GM12878 (cell line): ENCODE results near the gene PPP1R13L. TPM values are rescaled to one million over a fixed set of nuclear protein-coding genes. Genes with fewer than 3 reads are reported as not detected.

Source experiments
- ATF7 ChIP-seq: fragments of 450-650 bp; IDR thresholded peaks from 2 replicates; pipeline ENCODE4 v1.6.1; 2016; ENCODE audit warnings: low read depth, mild to moderate bottlenecking
- CREM ChIP-seq: IDR thresholded peaks from 2 replicates; pipeline ENCODE4 v1.6.1; 2014; ENCODE audit warnings: antibody characterized with exemption, low read depth
- EP300 ChIP-seq, 2 experiments: fragments of 150-350 bp in 1 of 2; IDR thresholded peaks; 2 replicates each; pipeline ENCODE4 v1.6.1; 2011 to 2012; ENCODE audit warnings: low read depth in 2 of 2, low read length in 2 of 2, borderline replicate concordance in 1 of 2, improper control_type of control experiment in 1 of 2, inconsistent platforms in 1 of 2; ENCODE audit not compliant: control insufficient read depth in 1 of 2
- FOXK2 ChIP-seq: fragments of 450-650 bp; IDR thresholded peaks from 2 replicates; pipeline ENCODE4 v1.6.1; 2017; ENCODE audit warnings: mild to moderate bottlenecking, moderate library complexity
- FOXM1 ChIP-seq: IDR thresholded peaks from 2 replicates; pipeline ENCODE4 v1.6.1; 2012; ENCODE audit warnings: low read depth, mild to moderate bottlenecking, inconsistent platforms, low read length, moderate library complexity
- GABPA ChIP-seq: IDR thresholded peaks from 2 replicates; pipeline ENCODE4 v1.6.1; 2014; ENCODE audit warnings: antibody characterized with exemption, low read depth, mild to moderate bottlenecking, inconsistent platforms
- HCFC1 ChIP-seq: fragments of 150-350 bp; IDR thresholded peaks from 2 replicates; pipeline ENCODE4 v1.6.1; 2014; ENCODE audit warnings: low read length
- HDAC6 ChIP-seq: fragments of 200-600 bp; sonication (generic); IDR thresholded peaks from one replicate; pipeline ENCODE4 v1.8.0; 2017; ENCODE audit warnings: antibody characterized with exemption; ENCODE audit not compliant: unreplicated experiment
- IKZF2 ChIP-seq, 2 experiments: fragments of 450-650 bp; IDR thresholded peaks; 2 replicates each; pipeline ENCODE4 v1.6.1; 2017; ENCODE audit warnings: mild to moderate bottlenecking in 2 of 2, moderate library complexity in 2 of 2
- MAX ChIP-seq: IDR thresholded peaks from 2 replicates; pipeline ENCODE4 v1.6.1; 2012; ENCODE audit warnings: low read depth, low read length, improper control_type of control experiment
- MEF2B ChIP-seq: fragments of 450-650 bp; IDR thresholded peaks from 2 replicates; pipeline ENCODE4 v1.6.1; 2018; ENCODE audit warnings: mild to moderate bottlenecking, moderate library complexity; ENCODE audit not compliant: partially characterized antibody, poor library complexity, severe bottlenecking
- MXI1 ChIP-seq: fragments of 150-350 bp; IDR thresholded peaks from 2 replicates; pipeline ENCODE4 v1.6.1; 2011; ENCODE audit warnings: low read depth, mild to moderate bottlenecking, inconsistent platforms, low read length, improper control_type of control experiment
- NKRF ChIP-seq: fragments of 450-650 bp; conservative IDR thresholded peaks from 2 replicates; pipeline ENCODE4 v1.6.1; 2017; ENCODE audit warnings: mild to moderate bottlenecking, moderate library complexity
- NR2F1 ChIP-seq: fragments of 450-650 bp; conservative IDR thresholded peaks from 2 replicates; pipeline ENCODE4 v1.6.1; 2017; ENCODE audit warnings: mild to moderate bottlenecking
- RFX5 ChIP-seq: IDR thresholded peaks from 2 replicates; pipeline ENCODE4 v1.6.1; 2011; ENCODE audit warnings: low read depth, low read length, improper control_type of control experiment
- SREBF2 ChIP-seq: IDR thresholded peaks from 2 replicates; pipeline ENCODE4 v1.6.1; 2012; ENCODE audit warnings: mild to moderate bottlenecking, low read length
- TAF1 ChIP-seq: IDR thresholded peaks from 2 replicates; pipeline ENCODE4 v1.6.1; 2011; ENCODE audit warnings: mild to moderate bottlenecking, low read depth, low read length, borderline replicate concordance
- ZNF592 ChIP-seq: fragments of 450-650 bp; IDR thresholded peaks from 2 replicates; pipeline ENCODE4 v1.6.1; 2017; ENCODE audit warnings: mild to moderate bottlenecking, moderate library complexity
- ZSCAN29 ChIP-seq: fragments of 450-650 bp; IDR thresholded peaks from 2 replicates; pipeline ENCODE4 v1.6.1; 2017; ENCODE audit warnings: mild to moderate bottlenecking, moderate library complexity
- polyA plus RNA-seq, 11 experiments: library from polyadenylated mRNA; depleted of rRNA in 4 of 11; unstranded in 6 of 11; stranded (reverse) in 5 of 11; fragments of >200 nt; fragmentation: Nextera tagmentation in 4 of 11; fragmentation: Illumina TruSeq in 1 of 11; extraction: Ambion mirVana in 4 of 11; extraction: Trizol in 1 of 11; gene quantifications; 1 replicate in 1 of 11; 2 replicates in 10 of 11; pipeline versions ENCODE4 v1.2.1 to v1.2.3, GENCODE V29; 2011 to 2016; ENCODE audit warnings: inconsistent platforms in 2 of 11, missing spikeins in 2 of 11, low read depth in 1 of 11
- total RNA-seq, 4 experiments: library from RNA; depleted of rRNA in 3 of 4; stranded (reverse); fragments of >200 nt in 3 of 4; fragmentation: Illumina TruSeq in 1 of 4; extraction: Trizol in 1 of 4; gene quantifications; 2 replicates each; pipeline versions ENCODE4 v1.2.1 to v1.2.3, GENCODE V29; 2013 to 2021

The PPP1R13L gene
- total and polyA plus RNA-seq, 10 of the 15 experiments (the other 5 are each of a cell fraction or from before 2014, with no cell fraction given): 0.40 to 10.0 (median 2.5) TPM

GRCh38 chr19:45406226-45407090, 1.6 kb upstream of the PPP1R13L start, which contains the start of gene POLR1G (continued):
- peak; percentile 66; the same call in 1 of the 2 replicates for TF ChIP-seq FOXM1
- TF ChIP-seq TAF1: peak; percentile 79
- no peak for TF ChIP-seq ZNF592
- TF ChIP-seq IKZF2 (IDR thresholded peaks at IDR 0.05): peak in 1 of 2 experiments; percentile 34; a peak in 1 of 4 replicates
- TF ChIP-seq EP300 (IDR thresholded peaks at IDR 0.05; ENCODE audit: borderline replicate concordance in 1 of 2, control insufficient read depth in 1 of 2, low read depth in 2 of 2, low read length in 2 of 2): peak in 1 of 2 experiments; percentile 52; a peak in 2 of 4 replicates
- no peak for TF ChIP-seq GABPA
- peak; percentile 40 for TF ChIP-seq CREM
- peak; percentile 58; the same call in 1 of the 2 replicates for TF ChIP-seq HCFC1
- TF ChIP-seq FOXK2: peak; percentile 100
- TF ChIP-seq NR2F1: peak; percentile 55
- TF ChIP-seq NKRF: peak; percentile 93
- TF ChIP-seq MEF2B: peak; percentile 52
- TF ChIP-seq SREBF2: no peak
- TF ChIP-seq MAX: peak; percentile 97
- TF ChIP-seq MXI1: peak; percentile 98
- no peak for TF ChIP-seq RFX5
- TF ChIP-seq ATF7: peak; percentile 100
- peak; percentile 41; the same call in 1 of the 2 replicates for TF ChIP-seq ZSCAN29
- no peak for TF ChIP-seq HDAC6
- TF ChIP-seq, all 136 proteins: peak for 58
